HG02970 (cell line): ENCODE results near the gene SCYL3.
"Not testable (repeated sequence)": the region's sequence is repeated elsewhere in the genome, so short reads cannot be mapped to it uniquely, and the experiment has no call there.

Experiments
- ATAC-seq: cut with Tn5 transposase; IDR thresholded peaks from one replicate; pipeline ENCODE4 v1.9.1; 2021; ENCODE audit warnings: mild to moderate bottlenecking, moderate library complexity, moderate number of reproducible peaks; ENCODE audit not compliant: unreplicated experiment, low FRiP score

The SCYL3 gene

GRCh38 chr1:169829671-169830070 is 64.0 kb downstream of the SCYL3 start:
- no peak for ATAC-seq

DNA sequence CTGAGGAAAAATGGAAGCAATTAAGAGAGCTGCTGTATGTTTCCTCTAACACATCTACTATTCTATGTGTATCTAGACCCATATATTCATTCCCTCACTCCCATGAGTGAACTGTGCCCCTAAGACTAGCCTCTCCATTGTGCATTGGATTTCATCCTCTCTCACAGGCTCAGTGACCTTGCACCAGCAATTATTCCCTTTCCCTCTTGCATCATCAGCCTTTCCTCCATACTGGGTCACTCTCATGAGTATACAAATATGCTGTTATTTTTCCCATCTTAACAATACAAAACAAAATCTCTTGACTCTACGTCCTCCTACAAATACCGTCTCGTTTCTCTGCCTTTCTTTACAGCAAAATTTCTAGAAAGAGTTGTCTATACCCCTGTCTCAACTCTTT is 69.5 kb downstream of the SCYL3 start:
- ATAC-seq = no peak

- ATAC-seq = no peak
Measured at GRCh38 chr1:169821500-169821899, 72.2 kb downstream of the SCYL3 start.

DNA sequence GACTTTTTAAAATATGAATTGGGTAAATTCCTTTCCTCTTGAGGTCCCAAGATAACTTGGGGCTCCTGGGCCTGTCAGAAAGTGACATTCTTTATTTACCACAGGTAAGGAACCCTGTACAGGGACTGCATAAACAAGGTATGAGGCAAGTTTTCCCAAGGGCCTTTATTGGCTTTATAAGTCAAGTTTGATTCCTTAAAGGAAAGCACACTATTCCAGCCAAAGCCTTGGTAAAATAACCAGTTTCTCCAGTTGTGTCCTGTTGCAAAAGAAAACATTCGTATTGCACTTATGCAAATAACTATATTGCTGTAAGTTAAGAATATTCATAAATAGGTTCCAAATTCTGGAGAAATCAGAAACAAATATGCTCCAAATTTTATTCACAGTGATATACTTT is 77.1 kb downstream of the SCYL3 start:
- no peak for ATAC-seq

GRCh38 chr1:169814265-169814664 is 79.4 kb downstream of the SCYL3 start:
- no peak for ATAC-seq

DNA sequence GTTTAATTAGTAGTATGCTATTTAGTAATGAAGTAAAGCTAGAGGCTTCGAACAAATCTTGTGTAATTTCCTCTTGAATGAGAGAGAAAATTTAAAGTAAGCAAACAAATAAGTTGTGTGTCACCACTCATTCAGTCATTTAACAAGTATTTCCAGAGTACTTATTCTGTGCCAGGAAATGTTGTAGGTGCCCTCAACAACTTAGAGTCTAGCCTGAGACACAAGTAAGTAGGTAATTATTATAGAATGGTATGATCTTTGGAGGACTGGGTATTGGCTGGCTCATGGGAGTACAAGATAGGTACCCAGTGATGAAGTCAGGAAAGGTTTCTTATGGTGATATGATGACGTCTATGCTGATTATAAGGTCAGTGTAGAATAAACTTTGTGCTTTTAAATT is 81.6 kb downstream of the SCYL3 start:
- no peak for ATAC-seq

DNA sequence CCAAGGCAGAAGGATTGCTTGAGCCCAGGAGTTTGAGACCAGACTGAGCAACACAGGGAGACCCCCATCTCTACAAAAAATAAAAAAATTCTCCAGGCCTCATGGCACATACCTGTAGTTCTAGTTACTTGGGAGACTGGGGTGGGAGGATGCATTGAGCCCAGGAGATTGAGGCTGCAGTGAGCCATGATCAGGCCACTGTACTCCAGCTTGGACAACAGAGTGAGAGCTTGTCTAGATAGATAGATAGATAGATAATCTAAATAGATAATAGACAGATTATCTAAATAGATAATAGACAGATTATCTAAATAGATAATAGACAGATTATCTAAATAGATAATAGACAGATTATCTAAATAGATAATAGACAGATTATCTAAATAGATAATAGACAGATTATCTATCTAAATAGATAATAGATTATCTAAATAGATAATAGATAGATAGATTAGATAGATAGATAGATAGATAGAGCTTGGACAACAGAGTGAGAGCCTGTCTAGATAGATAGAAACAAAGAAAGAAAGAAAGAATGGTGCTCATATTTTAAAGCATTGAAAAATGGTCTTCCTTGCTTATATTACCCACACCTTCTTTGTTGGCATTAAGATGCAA is 82.2 kb downstream of the SCYL3 start:
- ATAC-seq = not testable (repeated sequence)

GRCh38 chr1:169809370-169810095 is 84.2 kb downstream of the SCYL3 start:
- no peak for ATAC-seq

DNA sequence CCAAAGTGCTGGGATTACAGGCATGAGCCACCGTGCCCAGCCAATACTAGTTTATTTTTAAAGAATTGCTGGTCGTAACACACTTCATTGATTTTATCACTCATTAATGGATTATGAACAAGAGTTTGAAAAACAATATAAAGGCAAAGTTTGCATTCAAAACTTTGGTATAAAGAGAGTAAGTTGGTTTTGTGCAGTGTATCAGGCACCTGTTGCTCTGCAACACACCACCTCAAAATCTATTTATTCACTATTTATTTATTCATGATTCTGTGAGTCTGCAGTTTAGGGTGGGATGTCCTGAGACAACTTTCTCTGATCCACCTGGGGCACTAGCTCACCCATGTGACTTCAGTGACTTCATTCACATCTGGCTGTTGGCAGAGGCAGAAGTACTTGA is 88.8 kb downstream of the SCYL3 start:
- ATAC-seq = no peak

- no peak for ATAC-seq
Measured at GRCh38 chr1:169802888-169803287, 90.8 kb downstream of the SCYL3 start.
